Measurements from ENCODE around the gene DEPDC5.

GRCh38 chr22:31945443-31945855 is 191.6 kb downstream of the DEPDC5 start:
- TF ChIP-seq CTCF (IDR thresholded peaks at IDR 0.05) = no peak
- TF ChIP-seq POLR2A (IDR thresholded peaks at IDR 0.05) = no peak

Measured in Peyer's patch (tissue), 4 donors.